Measurements from ENCODE around the gene FBN3.
"Not testable (repeated sequence)": the region's sequence is repeated elsewhere in the genome, so short reads cannot be mapped to it uniquely, and the experiment has no call there.

Gene FBN3

GRCh38 chr19:8109455-8109854, 39.9 kb downstream of the FBN3 start:
- DNase-seq (ENCODE audit: extremely low spot score) = no peak
- ChIA-PET CTCF (no interaction called here), POLR2A (interaction anchor here (0.5 kb wide), 1 partner anchor 407 kb away, joined by 4 read pairs; no protein-coding TSS in a partner anchor)
- TF ChIP-seq CTCF (IDR thresholded peaks at IDR 0.05; ENCODE audit: control extremely low read depth, extremely low read depth, low read depth, missing control alignments) = no peak

DNA sequence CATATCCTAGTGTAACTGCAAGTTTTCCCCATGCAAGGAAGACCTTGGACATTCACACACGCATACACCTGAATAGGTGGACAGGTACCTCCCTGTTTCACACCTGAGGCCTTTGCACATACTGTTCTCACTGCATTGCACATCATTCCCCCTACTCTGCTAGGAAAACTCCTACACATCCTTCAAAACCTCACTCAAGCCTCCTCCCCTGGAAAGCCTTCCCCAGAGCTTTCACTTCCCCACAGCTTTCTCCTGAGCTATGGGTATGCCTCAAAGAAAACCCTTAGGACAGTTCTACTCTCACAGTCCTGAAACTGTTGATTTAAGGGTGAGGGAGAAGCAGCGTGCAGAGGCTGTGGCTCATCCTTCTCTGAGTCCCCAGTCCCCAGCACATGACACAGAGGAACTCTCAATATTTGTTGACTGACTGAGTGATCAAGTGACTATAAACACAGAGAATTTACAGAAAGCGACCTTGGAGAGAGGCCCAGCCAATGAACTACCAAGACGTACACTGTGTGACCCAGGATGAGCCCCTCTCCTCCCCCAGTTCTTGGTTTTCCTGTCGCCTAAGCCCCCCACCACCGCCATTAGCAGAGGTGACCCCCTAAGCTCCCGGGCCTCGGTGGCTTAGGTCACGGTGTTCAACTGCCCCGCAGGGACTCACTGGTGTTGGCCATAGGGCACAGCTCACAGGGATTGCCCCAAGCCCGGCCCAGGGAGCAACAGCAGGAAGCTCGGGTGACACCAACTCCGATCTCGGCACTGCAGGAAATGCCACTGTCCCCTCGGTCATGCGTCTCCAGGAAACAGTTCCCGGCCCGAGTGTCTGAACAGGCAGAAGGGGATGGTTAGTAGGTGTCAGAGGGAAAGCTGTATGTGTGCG, 40.6 kb downstream of the FBN3 start:
- no peak for DNase-seq (ENCODE audit: extremely low spot score)
- CTCF ChIA-PET = no interaction called here
- POLR2A ChIA-PET = no interaction called here
- no peak for TF ChIP-seq CTCF (IDR thresholded peaks at IDR 0.05; ENCODE audit: control extremely low read depth, extremely low read depth, low read depth, missing control alignments)

DNA sequence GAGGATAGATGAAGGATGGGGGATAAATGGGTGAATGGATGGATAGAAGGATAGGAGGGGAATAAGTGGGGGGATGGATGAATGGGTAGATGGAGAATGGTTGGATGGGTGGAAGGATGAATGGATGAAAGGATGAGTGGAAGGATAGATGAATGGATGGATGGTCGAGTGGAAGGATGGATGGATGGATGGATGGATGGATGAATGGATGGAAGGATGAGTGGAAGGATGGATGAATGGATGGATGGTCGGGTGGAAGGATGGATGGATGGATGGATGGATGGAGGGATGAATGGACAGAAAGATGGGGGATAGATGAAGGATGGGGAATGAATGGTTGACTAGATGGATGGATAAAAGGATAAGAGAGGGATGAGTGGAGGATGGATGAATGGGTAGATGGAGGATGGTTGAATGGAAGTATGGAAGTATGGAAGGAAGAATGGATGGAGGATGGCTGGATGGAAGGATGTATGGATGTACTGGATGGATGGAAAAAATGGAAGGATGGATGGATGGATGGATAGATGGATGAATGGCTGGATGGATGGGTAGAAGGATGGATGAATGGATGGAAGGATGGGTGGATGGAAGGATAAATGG, 42.0 kb downstream of the FBN3 start:
- no peak for TF ChIP-seq CTCF (IDR thresholded peaks at IDR 0.05; ENCODE audit: control extremely low read depth, extremely low read depth, low read depth, missing control alignments)
- CTCF ChIA-PET = no interaction called here
- POLR2A ChIA-PET = no interaction called here
- DNase-seq (ENCODE audit: extremely low spot score) = no peak

DNA sequence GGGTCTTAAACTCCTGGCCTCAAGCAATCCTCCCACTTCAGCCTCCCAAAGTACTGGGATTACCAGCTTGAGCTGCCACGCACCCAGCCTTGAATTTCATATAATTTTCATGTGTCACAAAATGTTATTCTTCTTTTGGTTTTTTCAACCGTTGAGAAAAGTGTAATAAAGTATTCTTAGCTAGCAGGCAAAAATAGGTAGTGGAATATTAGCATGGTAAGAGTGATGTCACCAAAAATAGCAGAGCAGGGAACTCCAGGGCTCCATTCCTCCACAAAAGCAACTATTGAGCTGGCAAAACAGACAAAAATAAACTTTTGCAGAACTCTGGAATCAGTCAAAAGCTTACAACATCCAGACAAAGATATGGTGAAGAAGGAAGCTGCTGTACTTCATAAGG, 43.9 kb downstream of the FBN3 start:
- ChIA-PET CTCF (no interaction called here), POLR2A (interaction anchor here (0.7 kb wide), 1 partner anchor 75 kb away, joined by 3 read pairs; no protein-coding TSS in a partner anchor)
- TF ChIP-seq CTCF (IDR thresholded peaks at IDR 0.05; ENCODE audit: control extremely low read depth, extremely low read depth, low read depth, missing control alignments) = no peak
- DNase-seq (ENCODE audit: extremely low spot score) = no peak

GRCh38 chr19:8101910-8102309, 47.5 kb downstream of the FBN3 start:
- DNase-seq (ENCODE audit: extremely low spot score); POLR2A ChIA-PET: not testable (repeated sequence)
- CTCF ChIA-PET = interaction anchor here (1.5 kb wide), 1 partner anchor 10 kb away, joined by 4 read pairs; no protein-coding TSS in a partner anchor

- TF ChIP-seq CTCF (IDR thresholded peaks at IDR 0.05; ENCODE audit: control extremely low read depth, extremely low read depth, low read depth, missing control alignments) = no peak
- no peak for DNase-seq (ENCODE audit: extremely low spot score)
- POLR2A ChIA-PET = no interaction called here
- CTCF ChIA-PET = interaction anchor here (1.5 kb wide), 1 partner anchor 11 kb away, joined by 4 read pairs; no protein-coding TSS in a partner anchor
Observed at GRCh38 chr19:8101311-8101710, 48.1 kb downstream of the FBN3 start.

Measured in GM10248 (cell line).